DOHH2 (cell line): ENCODE measurements around the gene TBX21.

ENCODE experiments used
- H3F3A ChIP-seq: fragments of 200-600 bp; sonication (generic), shearing (Covaris generic); 2 replicates; pipeline ENCODE4 v1.6.0; 2016; ENCODE audit warnings: antibody characterized with exemption, mild to moderate bottlenecking; ENCODE audit not compliant: control insufficient read depth, insufficient read depth
- H3K27ac ChIP-seq: fragments of 200-600 bp; sonication (generic); 2 replicates; pipeline ENCODE4 v1.5.1; 2014; ENCODE audit warnings: low read depth, mild to moderate bottlenecking, low read length, moderate library complexity
- H3K27me3 ChIP-seq: fragments of 200-600 bp; sonication (generic); 2 replicates; pipeline ENCODE4 v1.6.1; 2014; ENCODE audit warnings: mild to moderate bottlenecking, low read length, mixed read lengths; ENCODE audit not compliant: control insufficient read depth
- H3K36me3 ChIP-seq: fragments of 200-600 bp; sonication (generic); 2 replicates; pipeline ENCODE4 v1.6.1; 2014; ENCODE audit warnings: mild to moderate bottlenecking, low read length, moderate library complexity, mixed read lengths; ENCODE audit not compliant: control insufficient read depth
- H3K4me1 ChIP-seq: fragments of 200-600 bp; sonication (generic); 2 replicates; pipeline ENCODE4 v1.6.1; 2014; ENCODE audit warnings: mild to moderate bottlenecking, low read length, mixed read lengths; ENCODE audit not compliant: control insufficient read depth
- H3K4me2 ChIP-seq: fragments of 200-600 bp; sonication (generic); 2 replicates; pipeline ENCODE4 v1.6.0; 2014; ENCODE audit warnings: mild to moderate bottlenecking, low read length, moderate library complexity
- H3K4me3 ChIP-seq: fragments of 200-600 bp; sonication (generic); 2 replicates; pipeline ENCODE4 v1.5.1; 2014; ENCODE audit warnings: mild to moderate bottlenecking, low read length, mixed read lengths
- H3K79me2 ChIP-seq: fragments of 200-600 bp; sonication (generic); 2 replicates; pipeline ENCODE4 v1.6.1; 2014; ENCODE audit warnings: mild to moderate bottlenecking, low read length, mixed read lengths; ENCODE audit not compliant: control insufficient read depth
- H3K9me2 ChIP-seq: fragments of 200-600 bp; sonication (generic); replicated peaks from 2 replicates; pipeline ENCODE4 v1.6.1; 2014; ENCODE audit warnings: mild to moderate bottlenecking, low read length, mixed read lengths; ENCODE audit not compliant: control insufficient read depth
- H3K9me3 ChIP-seq: fragments of 200-600 bp; sonication (generic); 2 replicates; pipeline ENCODE4 v1.6.1; 2014; ENCODE audit warnings: antibody characterized with exemption, low read length, mixed read lengths; ENCODE audit not compliant: control insufficient read depth, insufficient read depth
- H4K20me1 ChIP-seq: fragments of 200-600 bp; sonication (generic); 2 replicates; pipeline ENCODE4 v1.6.0; 2014; ENCODE audit warnings: low read depth, mild to moderate bottlenecking, antibody characterized with exemption, low read length, moderate library complexity; ENCODE audit not compliant: control insufficient read depth, insufficient read depth
- CTCF ChIP-seq: fragments of 200-600 bp; sonication (generic); IDR thresholded peaks from one replicate; pipeline ENCODE4 v1.5.1; 2014; ENCODE audit warnings: antibody characterized with exemption, mild to moderate bottlenecking, low read depth, low read length; ENCODE audit not compliant: poor library complexity, severe bottlenecking
- EZH2phosphoT487 ChIP-seq: fragments of 200-600 bp; sonication (generic); IDR thresholded peaks from 2 replicates; pipeline ENCODE4 v1.6.1; 2017; ENCODE audit warnings: borderline replicate concordance, mild to moderate bottlenecking, antibody characterized with exemption, low read length, moderate library complexity, mixed read lengths

Gene TBX21

GRCh38 chr17:47774331-47774730 lies 41.3 kb downstream of the TBX21 start:
- Histone ChIP-seq H3K9me2 (no peaks in the 10 kb centered on the region), H3K4me2 (no peak overlapping the region), H3K36me3 (no peaks in the 10 kb centered on the region), H3F3A (no peaks in the 10 kb centered on the region), H3K4me3 (no peak overlapping the region), H3K9me3 (no peaks in the 10 kb centered on the region), H3K27ac (no peak overlapping the region), H3K27me3 (no peaks in the 10 kb centered on the region; the same call in 1 of the 2 replicates), H3K79me2 (no peaks in the 10 kb centered on the region), H3K4me1 (no peaks in the 10 kb centered on the region), H4K20me1 (no peaks in the 10 kb centered on the region)
- no peak for TF ChIP-seq EZH2phosphoT487
- TF ChIP-seq CTCF: no peak

GRCh38 chr17:47774987-47775580 lies 42.0 kb downstream of the TBX21 start:
- H3K79me2 ChIP-seq: no peaks in the 10 kb centered on the region
- TF ChIP-seq CTCF (no peak), EZH2phosphoT487 (no peak)
- H3K27ac ChIP-seq: no peak overlapping the region
- no peaks in the 10 kb centered on the region; the same call in 1 of the 2 replicates for H3K27me3 ChIP-seq
- H3K9me3 ChIP-seq: no peaks in the 10 kb centered on the region
- H3K4me2 ChIP-seq: no peak overlapping the region
- H4K20me1 ChIP-seq: no peaks in the 10 kb centered on the region
- H3K4me1 ChIP-seq: no peaks in the 10 kb centered on the region
- H3K36me3 ChIP-seq: no peaks in the 10 kb centered on the region
- no peaks in the 10 kb centered on the region for H3K9me2 ChIP-seq
- no peak overlapping the region for H3K4me3 ChIP-seq
- no peaks in the 10 kb centered on the region for H3F3A ChIP-seq

GRCh38 chr17:47776330-47777197 lies 43.5 kb downstream of the TBX21 start:
- no peaks in the 10 kb centered on the region for H3K36me3 ChIP-seq
- no peak for TF ChIP-seq EZH2phosphoT487
- peak; percentile 78 for TF ChIP-seq CTCF
- no peak overlapping the region for H3K4me3 ChIP-seq
- H3K27me3 ChIP-seq: no peaks in the 10 kb centered on the region; the same call in 1 of the 2 replicates
- no peaks in the 10 kb centered on the region for H3K4me1 ChIP-seq
- no peaks in the 10 kb centered on the region for H3K9me2 ChIP-seq
- no peak overlapping the region for H3K27ac ChIP-seq
- no peaks in the 10 kb centered on the region for H3F3A ChIP-seq
- H3K4me2 ChIP-seq: no peak overlapping the region
- H3K9me3 ChIP-seq: no peaks in the 10 kb centered on the region
- H4K20me1 ChIP-seq: no peaks in the 10 kb centered on the region
- H3K79me2 ChIP-seq: no peaks in the 10 kb centered on the region
